ENCODE results near the gene NR3C2.

DNA sequence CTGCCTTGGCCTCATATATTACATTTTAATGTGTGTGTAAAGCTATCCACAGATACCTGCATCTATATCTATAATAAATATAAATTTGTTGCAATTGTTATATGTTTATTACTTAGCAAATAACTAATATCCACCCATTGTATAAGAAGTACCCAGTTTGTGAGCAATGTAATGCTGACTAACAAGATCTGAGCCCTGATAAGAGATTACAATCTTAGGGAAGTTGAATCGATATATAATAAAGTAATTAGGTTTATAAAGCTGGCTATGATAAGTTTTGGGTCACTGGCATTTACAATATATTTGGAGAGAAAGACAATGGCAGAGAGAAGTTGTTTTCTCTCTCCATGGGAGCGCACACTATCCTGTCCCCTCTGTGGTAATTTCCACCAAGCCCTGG, 280.6 kb downstream of the NR3C2 start:
- TF ChIP-seq, protein P1, sequence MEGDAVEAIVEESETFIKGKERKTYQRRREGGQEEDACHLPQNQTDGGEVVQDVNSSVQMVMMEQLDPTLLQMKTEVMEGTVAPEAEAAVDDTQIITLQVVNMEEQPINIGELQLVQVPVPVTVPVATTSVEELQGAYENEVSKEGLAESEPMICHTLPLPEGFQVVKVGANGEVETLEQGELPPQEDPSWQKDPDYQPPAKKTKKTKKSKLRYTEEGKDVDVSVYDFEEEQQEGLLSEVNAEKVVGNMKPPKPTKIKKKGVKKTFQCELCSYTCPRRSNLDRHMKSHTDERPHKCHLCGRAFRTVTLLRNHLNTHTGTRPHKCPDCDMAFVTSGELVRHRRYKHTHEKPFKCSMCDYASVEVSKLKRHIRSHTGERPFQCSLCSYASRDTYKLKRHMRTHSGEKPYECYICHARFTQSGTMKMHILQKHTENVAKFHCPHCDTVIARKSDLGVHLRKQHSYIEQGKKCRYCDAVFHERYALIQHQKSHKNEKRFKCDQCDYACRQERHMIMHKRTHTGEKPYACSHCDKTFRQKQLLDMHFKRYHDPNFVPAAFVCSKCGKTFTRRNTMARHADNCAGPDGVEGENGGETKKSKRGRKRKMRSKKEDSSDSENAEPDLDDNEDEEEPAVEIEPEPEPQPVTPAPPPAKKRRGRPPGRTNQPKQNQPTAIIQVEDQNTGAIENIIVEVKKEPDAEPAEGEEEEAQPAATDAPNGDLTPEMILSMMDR (IDR thresholded peaks at IDR 0.05; ENCODE audit: low read depth, low read length, missing input control) = no peak
- TF ChIP-seq GABPA (IDR thresholded peaks at IDR 0.05 in 1 of 2, conservative IDR thresholded peaks at IDR 0.05 in 1 of 2) = no peak
- TF ChIP-seq RAD21 (IDR thresholded peaks at IDR 0.05) = no peak
- TF ChIP-seq TAF1 (conservative IDR thresholded peaks at IDR 0.05) = no peak
- no peak for TF ChIP-seq EGR1 (IDR thresholded peaks at IDR 0.05; ENCODE audit: low read depth in 2 of 2)
- TF ChIP-seq, protein P2, sequence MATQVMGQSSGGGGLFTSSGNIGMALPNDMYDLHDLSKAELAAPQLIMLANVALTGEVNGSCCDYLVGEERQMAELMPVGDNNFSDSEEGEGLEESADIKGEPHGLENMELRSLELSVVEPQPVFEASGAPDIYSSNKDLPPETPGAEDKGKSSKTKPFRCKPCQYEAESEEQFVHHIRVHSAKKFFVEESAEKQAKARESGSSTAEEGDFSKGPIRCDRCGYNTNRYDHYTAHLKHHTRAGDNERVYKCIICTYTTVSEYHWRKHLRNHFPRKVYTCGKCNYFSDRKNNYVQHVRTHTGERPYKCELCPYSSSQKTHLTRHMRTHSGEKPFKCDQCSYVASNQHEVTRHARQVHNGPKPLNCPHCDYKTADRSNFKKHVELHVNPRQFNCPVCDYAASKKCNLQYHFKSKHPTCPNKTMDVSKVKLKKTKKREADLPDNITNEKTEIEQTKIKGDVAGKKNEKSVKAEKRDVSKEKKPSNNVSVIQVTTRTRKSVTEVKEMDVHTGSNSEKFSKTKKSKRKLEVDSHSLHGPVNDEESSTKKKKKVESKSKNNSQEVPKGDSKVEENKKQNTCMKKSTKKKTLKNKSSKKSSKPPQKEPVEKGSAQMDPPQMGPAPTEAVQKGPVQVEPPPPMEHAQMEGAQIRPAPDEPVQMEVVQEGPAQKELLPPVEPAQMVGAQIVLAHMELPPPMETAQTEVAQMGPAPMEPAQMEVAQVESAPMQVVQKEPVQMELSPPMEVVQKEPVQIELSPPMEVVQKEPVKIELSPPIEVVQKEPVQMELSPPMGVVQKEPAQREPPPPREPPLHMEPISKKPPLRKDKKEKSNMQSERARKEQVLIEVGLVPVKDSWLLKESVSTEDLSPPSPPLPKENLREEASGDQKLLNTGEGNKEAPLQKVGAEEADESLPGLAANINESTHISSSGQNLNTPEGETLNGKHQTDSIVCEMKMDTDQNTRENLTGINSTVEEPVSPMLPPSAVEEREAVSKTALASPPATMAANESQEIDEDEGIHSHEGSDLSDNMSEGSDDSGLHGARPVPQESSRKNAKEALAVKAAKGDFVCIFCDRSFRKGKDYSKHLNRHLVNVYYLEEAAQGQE (IDR thresholded peaks at IDR 0.05) = no peak
- TF ChIP-seq, protein P3, sequence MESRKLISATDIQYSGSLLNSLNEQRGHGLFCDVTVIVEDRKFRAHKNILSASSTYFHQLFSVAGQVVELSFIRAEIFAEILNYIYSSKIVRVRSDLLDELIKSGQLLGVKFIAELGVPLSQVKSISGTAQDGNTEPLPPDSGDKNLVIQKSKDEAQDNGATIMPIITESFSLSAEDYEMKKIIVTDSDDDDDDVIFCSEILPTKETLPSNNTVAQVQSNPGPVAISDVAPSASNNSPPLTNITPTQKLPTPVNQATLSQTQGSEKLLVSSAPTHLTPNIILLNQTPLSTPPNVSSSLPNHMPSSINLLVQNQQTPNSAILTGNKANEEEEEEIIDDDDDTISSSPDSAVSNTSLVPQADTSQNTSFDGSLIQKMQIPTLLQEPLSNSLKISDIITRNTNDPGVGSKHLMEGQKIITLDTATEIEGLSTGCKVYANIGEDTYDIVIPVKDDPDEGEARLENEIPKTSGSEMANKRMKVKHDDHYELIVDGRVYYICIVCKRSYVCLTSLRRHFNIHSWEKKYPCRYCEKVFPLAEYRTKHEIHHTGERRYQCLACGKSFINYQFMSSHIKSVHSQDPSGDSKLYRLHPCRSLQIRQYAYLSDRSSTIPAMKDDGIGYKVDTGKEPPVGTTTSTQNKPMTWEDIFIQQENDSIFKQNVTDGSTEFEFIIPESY (IDR thresholded peaks at IDR 0.05) = no peak
- TF ChIP-seq, protein P4, sequence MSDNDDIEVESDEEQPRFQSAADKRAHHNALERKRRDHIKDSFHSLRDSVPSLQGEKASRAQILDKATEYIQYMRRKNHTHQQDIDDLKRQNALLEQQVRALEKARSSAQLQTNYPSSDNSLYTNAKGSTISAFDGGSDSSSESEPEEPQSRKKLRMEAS (IDR thresholded peaks at IDR 0.05) = no peak
- TF ChIP-seq JUND (IDR thresholded peaks at IDR 0.05) = no peak
- TF ChIP-seq NR2F2 (IDR thresholded peaks at IDR 0.05) = no peak
- no peak for TF ChIP-seq FOXA1 (IDR thresholded peaks at IDR 0.05)
- no peak for TF ChIP-seq YY1 (IDR thresholded peaks at IDR 0.05)
- no peak for TF ChIP-seq SP1 (IDR thresholded peaks at IDR 0.05)
- TF ChIP-seq, protein P5, sequence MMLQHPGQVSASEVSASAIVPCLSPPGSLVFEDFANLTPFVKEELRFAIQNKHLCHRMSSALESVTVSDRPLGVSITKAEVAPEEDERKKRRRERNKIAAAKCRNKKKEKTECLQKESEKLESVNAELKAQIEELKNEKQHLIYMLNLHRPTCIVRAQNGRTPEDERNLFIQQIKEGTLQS (IDR thresholded peaks at IDR 0.05) = no peak
